Thymus (tissue), 11 donors: ENCODE data around the gene SFT2D3. TPM values are rescaled to one million over a fixed set of nuclear protein-coding genes. Genes with fewer than 3 reads are reported as not detected.

Experiments used
- DNase-seq, 9 donors: peaks; one replicate each; pipeline ENCODE4 v3.0.0-alpha.2; 2013; ENCODE audit warnings: low spot score in 9 of 9, low read depth in 6 of 9, missing footprints in 1 of 9
- H3K27ac ChIP-seq, 2 donors: one replicate each; pipeline ENCODE4 v1.5.1; 2013; ENCODE audit warnings: control low read depth in 1 of 2, low read depth in 1 of 2, low read length in 1 of 2, mild to moderate bottlenecking in 1 of 2, moderate library complexity in 1 of 2
- H3K27me3 ChIP-seq, 2 donors: one replicate each; pipeline ENCODE4 v1.5.1; 2013; ENCODE audit warnings: low read length in 1 of 2; ENCODE audit not compliant: control insufficient read depth in 2 of 2, insufficient read depth in 1 of 2
- H3K36me3 ChIP-seq, 2 donors: one replicate each; pipeline ENCODE4 v1.5.1; 2013; ENCODE audit warnings: low read length in 1 of 2, mild to moderate bottlenecking in 1 of 2, moderate library complexity in 1 of 2; ENCODE audit not compliant: control insufficient read depth in 2 of 2, insufficient read depth in 2 of 2
- H3K4me1 ChIP-seq, 2 donors: one replicate each; pipeline ENCODE4 v1.5.1; 2013; ENCODE audit warnings: low read length in 2 of 2; ENCODE audit not compliant: control insufficient read depth in 2 of 2, insufficient read depth in 2 of 2
- H3K4me3 ChIP-seq, 2 donors: one replicate each; pipeline ENCODE4 v1.5.1; 2013; ENCODE audit warnings: low read length in 2 of 2, control low read depth in 1 of 2, mild to moderate bottlenecking in 1 of 2
- H3K9me3 ChIP-seq, 2 donors: one replicate each; pipeline ENCODE4 v1.5.1; 2013; ENCODE audit warnings: low read length in 1 of 2, mild to moderate bottlenecking in 1 of 2; ENCODE audit not compliant: control insufficient read depth in 2 of 2, insufficient read depth in 1 of 2
- WGBS: extraction: QIAGEN DNeasy Blood & Tissue Kit; methylation state at CpG from one replicate; pipeline ENCODE4 v1.1.7; 2013; 5-methylcytosine and 5-hydroxymethylcytosine counted together
- polyA plus RNA-seq: library from polyadenylated mRNA; stranded (reverse); fragments of 200-250 nt; gene quantifications from one replicate; pipeline ENCODE4 v1.2.3, GENCODE V29; 2013
- total RNA-seq: library from RNA; stranded (reverse); fragments of 120-200 nt; gene quantifications from one replicate; pipeline ENCODE4 v1.2.4, GENCODE V29; 2013
- donor health status: healthy.

The SFT2D3 gene
- total and polyA plus RNA-seq, 2 donors = 7.3 to 8.8 TPM

- DNase-seq = no peak
- Histone ChIP-seq H3K27ac (no peak overlapping the region), H3K27me3 (peaks cover 26 to 51% of the 10 kb centered on the region in 2 donors), H3K9me3 (peaks cover 0 to 5% of the 10 kb centered on the region in 2 donors), H3K36me3 (no peaks in the 10 kb centered on the region), H3K4me3 (no peak overlapping the region), H3K4me1 (no peaks in the 10 kb centered on the region)
- 94% methylated on average over 9 of the region's 9 CpGs for WGBS
Observed at GRCh38 chr2:127662937-127663565, 38.2 kb upstream of the SFT2D3 start.

- peaks cover 0 to 5% of the 10 kb centered on the region in 2 donors for H3K9me3 ChIP-seq
- H3K4me3 ChIP-seq = no peak overlapping the region
- H3K27me3 ChIP-seq = peaks cover 26 to 54% of the 10 kb centered on the region in 2 donors
- DNase-seq = no peak
- no peaks in the 10 kb centered on the region for H3K36me3 ChIP-seq
- 85% methylated on average over 6 of the region's 6 CpGs for WGBS
- H3K27ac ChIP-seq = no peak overlapping the region
- no peaks in the 10 kb centered on the region for H3K4me1 ChIP-seq
Observed at GRCh38 chr2:127663566-127664064, 37.7 kb upstream of the SFT2D3 start.

GRCh38 chr2:127664065-127664894, 37.0 kb upstream of the SFT2D3 start:
- peaks cover 0 to 5% of the 10 kb centered on the region in 2 donors for H3K9me3 ChIP-seq
- H3K27ac ChIP-seq = no peak overlapping the region
- no peaks in the 10 kb centered on the region for H3K4me1 ChIP-seq
- H3K4me3 ChIP-seq = no peak overlapping the region
- no peaks in the 10 kb centered on the region for H3K36me3 ChIP-seq
- H3K27me3 ChIP-seq = peaks cover 26 to 60% of the 10 kb centered on the region in 2 donors
- DNase-seq = no peak
- 23% methylated on average over 69 of the region's 69 CpGs for WGBS

- no peaks in the 10 kb centered on the region for H3K4me1 ChIP-seq
- H3K36me3 ChIP-seq = no peaks in the 10 kb centered on the region
- H3K9me3 ChIP-seq = no peaks in the 10 kb centered on the region
- DNase-seq = no peak
- WGBS = 98% methylated on average over 6 of the region's 6 CpGs
- H3K4me3 ChIP-seq = no peak overlapping the region
- H3K27ac ChIP-seq = no peak overlapping the region
- H3K27me3 ChIP-seq = peaks cover 26 to 61% of the 10 kb centered on the region in 2 donors
Observed at GRCh38 chr2:127664895-127665225, 36.4 kb upstream of the SFT2D3 start.

- H3K4me3 ChIP-seq = no peak overlapping the region
- 97% methylated on average over 8 of the region's 8 CpGs for WGBS
- H3K9me3 ChIP-seq = no peaks in the 10 kb centered on the region
- no peaks in the 10 kb centered on the region for H3K4me1 ChIP-seq
- no peaks in the 10 kb centered on the region for H3K36me3 ChIP-seq
- no peak for DNase-seq
- peaks cover 26 to 63% of the 10 kb centered on the region in 2 donors for H3K27me3 ChIP-seq
- H3K27ac ChIP-seq = no peak overlapping the region
Observed at GRCh38 chr2:127665267-127665893, 35.9 kb upstream of the SFT2D3 start.

- H3K4me1 ChIP-seq = peaks cover 0 to under 1% of the 10 kb centered on the region in 2 donors
Observed at GRCh38 chr2:127669056-127669455, 32.2 kb upstream of the SFT2D3 start.

GRCh38 chr2:127670055-127670956, 31.0 kb upstream of the SFT2D3 start:
- DNase-seq = no peak
- H3K4me3 ChIP-seq = no peak overlapping the region
- 95% methylated on average over 10 of the region's 10 CpGs for WGBS

More at GRCh38 chr2:127669056-127669455, 32.2 kb upstream of the SFT2D3 start:
- no peaks in the 10 kb centered on the region for H3K36me3 ChIP-seq
- 98% methylated on average over 7 of the region's 7 CpGs for WGBS
- H3K4me3 ChIP-seq = no peak overlapping the region
- peaks cover 29 to 77% of the 10 kb centered on the region in 2 donors for H3K27me3 ChIP-seq
- H3K9me3 ChIP-seq = no peaks in the 10 kb centered on the region
- H3K27ac ChIP-seq = no peak overlapping the region
- DNase-seq = no peak

GRCh38 chr2:127670957-127671290, 30.4 kb upstream of the SFT2D3 start:
- H3K27me3 ChIP-seq = peaks cover 28 to 77% of the 10 kb centered on the region in 2 donors
- peaks cover 2 to 11% of the 10 kb centered on the region in 2 donors for H3K4me1 ChIP-seq
- no peaks in the 10 kb centered on the region for H3K9me3 ChIP-seq
- H3K36me3 ChIP-seq = no peaks in the 10 kb centered on the region
- H3K4me3 ChIP-seq = no peak overlapping the region
- WGBS = 94% methylated on average over 5 of the region's 5 CpGs
- DNase-seq = no peak
- H3K27ac ChIP-seq = no peak overlapping the region

More at GRCh38 chr2:127670055-127670956, 31.0 kb upstream of the SFT2D3 start:
- H3K27me3 ChIP-seq = peaks cover 27 to 77% of the 10 kb centered on the region in 2 donors
- peaks cover 2 to 6% of the 10 kb centered on the region in 2 donors for H3K4me1 ChIP-seq
- H3K36me3 ChIP-seq = no peaks in the 10 kb centered on the region
- no peak overlapping the region for H3K27ac ChIP-seq
- no peaks in the 10 kb centered on the region for H3K9me3 ChIP-seq
